ENCODE results near the gene KCNA5.

GRCh38 chr12:5031958-5032357 is 11.7 kb upstream of the KCNA5 start:
- TF ChIP-seq CTCF (IDR thresholded peaks at IDR 0.05) (no peak), POLR2A (IDR thresholded peaks at IDR 0.05) (no peak)

Measured in Peyer's patch (tissue), 4 donors.